Osteocyte (in vitro differentiated cells): ENCODE measurements around the gene FLT1. TPM values are rescaled to one million over a fixed set of nuclear protein-coding genes. Genes with fewer than 3 reads are reported as not detected.

Experiments
- DNase-seq: peaks from one replicate; pipeline ENCODE4 v3.0.0; 2021; ENCODE audit warnings: mixed read lengths; ENCODE audit not compliant: unreplicated experiment; ENCODE audit errors: extremely low spot score
- H3K27ac Mint-ChIP-seq: one replicate; pipeline ENCODE4 v1.8.0; 2021; ENCODE audit warnings: mild to moderate bottlenecking, mixed read lengths; ENCODE audit not compliant: unreplicated experiment
- H3K27me3 Mint-ChIP-seq: one replicate; pipeline ENCODE4 v1.8.0; 2021; ENCODE audit warnings: mixed read lengths; ENCODE audit not compliant: unreplicated experiment
- H3K36me3 Mint-ChIP-seq: one replicate; pipeline ENCODE4 v1.8.0; 2021; ENCODE audit warnings: mixed read lengths; ENCODE audit not compliant: unreplicated experiment
- H3K4me1 Mint-ChIP-seq: one replicate; pipeline ENCODE4 v1.8.0; 2021; ENCODE audit warnings: mixed read lengths; ENCODE audit not compliant: unreplicated experiment
- H3K4me3 Mint-ChIP-seq: one replicate; pipeline ENCODE4 v1.8.0; 2021; ENCODE audit warnings: mild to moderate bottlenecking, moderate library complexity, mixed read lengths; ENCODE audit not compliant: unreplicated experiment
- H3K9me3 Mint-ChIP-seq: one replicate; pipeline ENCODE4 v1.8.0; 2021; ENCODE audit warnings: mixed read lengths; ENCODE audit not compliant: unreplicated experiment
- CTCF ChIP-seq: fragments of 200-600 bp; sonication (generic); IDR thresholded peaks from 2 replicates; pipeline ENCODE4 v1.5.0; 2021; ENCODE audit warnings: antibody characterized with exemption, mild to moderate bottlenecking, moderate library complexity
- total RNA-seq: library from RNA; stranded (reverse); gene quantifications from 2 replicates; pipeline ENCODE4 v1.2.1, GENCODE V29; 2021

FLT1 gene
- total RNA-seq, 1 donor from 2014 or later: 3.4 TPM

- Mint-ChIP-seq H3K27me3 (no peaks in the 10 kb centered on the region), H3K27ac (no peak overlapping the region), H3K4me3 (no peak overlapping the region), H3K9me3 (peaks cover 13% of the 10 kb centered on the region), H3K4me1 (no peaks in the 10 kb centered on the region), H3K36me3 (peaks cover 37% of the 10 kb centered on the region)
- no peak for DNase-seq
- TF ChIP-seq CTCF: no peak
Measured at GRCh38 chr13:28250542-28250941, 244.4 kb downstream of the FLT1 start.

Other genes with a start within 250 kb of the FLT1 start
- gene POMP, start 164.0 kb upstream of the FLT1 start, total RNA-seq: 74.9 and 75.9 TPM in 2 replicates
- gene SLC46A3, start 223.8 kb upstream of the FLT1 start, total RNA-seq: 13.1 and 13.2 TPM in 2 replicates